Neural cell (in vitro differentiated cells): Measurements from ENCODE around the gene GOLGA6B.
"Not testable (repeated sequence)": the region's sequence is repeated elsewhere in the genome, so short reads cannot be mapped to it uniquely, and the experiment has no call there.

Source experiments
- CTCF ChIP-seq: fragments of 450-650 bp; IDR thresholded peaks from 2 replicates; pipeline ENCODE4 v1.5.1; 2014; ENCODE audit warnings: antibody characterized with exemption, mild to moderate bottlenecking, moderate library complexity; ENCODE audit not compliant: poor library complexity, severe bottlenecking
- SMC3 ChIP-seq: fragments of 450-650 bp; conservative IDR thresholded peaks from 2 replicates; pipeline ENCODE4 v1.6.1; 2014; ENCODE audit warnings: antibody characterized with exemption, mild to moderate bottlenecking, moderate library complexity; ENCODE audit not compliant: poor library complexity

GRCh38 chr15:72639759-72640483, 14.6 kb upstream of the GOLGA6B start:
- TF ChIP-seq SMC3, CTCF: not testable (repeated sequence)
